Loucy (cell line): ENCODE data around the gene B9D2.

ENCODE experiments used
- EZH2phosphoT487 ChIP-seq: fragments of 200-600 bp; IDR thresholded peaks from 2 replicates; pipeline ENCODE4 v1.6.1; 2018; ENCODE audit warnings: antibody characterized with exemption, mild to moderate bottlenecking, moderate library complexity, borderline replicate concordance
- TF ChIP-seq, protein P1 (sequence below): fragments of 200-600 bp; sonication (generic); conservative IDR thresholded peaks from 2 replicates; pipeline ENCODE4 v1.5.1; 2014; ENCODE audit warnings: mild to moderate bottlenecking, antibody characterized with exemption, low read length

DNA sequence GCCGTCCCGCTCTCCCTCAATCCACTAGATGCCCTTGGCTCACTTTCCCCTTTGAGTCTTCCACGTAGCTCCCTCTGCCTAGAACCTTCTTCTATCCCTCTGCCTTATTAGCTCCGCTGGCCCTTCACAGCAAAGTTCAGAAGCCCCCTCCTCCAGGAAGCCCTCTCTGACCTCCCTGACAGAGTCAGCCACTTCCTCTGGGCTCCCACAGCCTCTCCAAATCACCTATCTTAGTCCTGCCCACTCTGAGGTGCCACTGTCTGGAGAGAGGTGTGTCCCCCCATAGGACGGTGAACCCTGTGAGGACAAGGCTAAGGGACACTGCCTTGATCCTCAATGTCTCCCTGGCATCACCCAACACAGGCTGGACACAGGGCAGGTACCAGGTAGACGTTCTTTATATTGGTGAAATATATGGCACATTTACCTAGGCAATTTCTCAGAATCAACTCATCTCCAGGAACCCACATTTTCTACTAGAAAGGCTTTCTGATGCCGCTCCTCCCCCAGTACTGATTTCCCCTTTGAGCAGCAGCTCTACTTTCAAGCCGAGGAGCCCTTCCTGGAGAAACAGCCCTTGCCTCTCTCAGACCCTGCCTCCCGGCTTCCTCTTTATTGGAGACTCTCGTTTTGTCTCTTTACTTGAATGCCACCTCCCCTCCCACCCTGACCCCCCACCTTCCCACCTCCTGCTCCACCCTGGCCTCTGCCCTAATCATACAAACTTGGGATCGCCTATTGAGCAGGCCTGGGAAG, 6.8 kb downstream of the B9D2 start:
- TF ChIP-seq, protein P1, sequence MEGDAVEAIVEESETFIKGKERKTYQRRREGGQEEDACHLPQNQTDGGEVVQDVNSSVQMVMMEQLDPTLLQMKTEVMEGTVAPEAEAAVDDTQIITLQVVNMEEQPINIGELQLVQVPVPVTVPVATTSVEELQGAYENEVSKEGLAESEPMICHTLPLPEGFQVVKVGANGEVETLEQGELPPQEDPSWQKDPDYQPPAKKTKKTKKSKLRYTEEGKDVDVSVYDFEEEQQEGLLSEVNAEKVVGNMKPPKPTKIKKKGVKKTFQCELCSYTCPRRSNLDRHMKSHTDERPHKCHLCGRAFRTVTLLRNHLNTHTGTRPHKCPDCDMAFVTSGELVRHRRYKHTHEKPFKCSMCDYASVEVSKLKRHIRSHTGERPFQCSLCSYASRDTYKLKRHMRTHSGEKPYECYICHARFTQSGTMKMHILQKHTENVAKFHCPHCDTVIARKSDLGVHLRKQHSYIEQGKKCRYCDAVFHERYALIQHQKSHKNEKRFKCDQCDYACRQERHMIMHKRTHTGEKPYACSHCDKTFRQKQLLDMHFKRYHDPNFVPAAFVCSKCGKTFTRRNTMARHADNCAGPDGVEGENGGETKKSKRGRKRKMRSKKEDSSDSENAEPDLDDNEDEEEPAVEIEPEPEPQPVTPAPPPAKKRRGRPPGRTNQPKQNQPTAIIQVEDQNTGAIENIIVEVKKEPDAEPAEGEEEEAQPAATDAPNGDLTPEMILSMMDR, result no peak
- no peak for TF ChIP-seq EZH2phosphoT487
